Activated CD4-positive, alpha-beta memory T cell treated with anti-CD3 and anti-CD28 coated beads, Interleukin-2, amount 10 ng/mL, durations not matched to agents 7 days and 5 days (primary cell): ENCODE data around the gene FCHO2. TPM values are rescaled to one million over a fixed set of nuclear protein-coding genes. Genes with fewer than 3 reads are reported as not detected.
"Not testable (repeated sequence)": the region's sequence is repeated elsewhere in the genome, so short reads cannot be mapped to it uniquely, and the experiment has no call there.

ENCODE experiments used
- CTCF ChIA-PET: fragments of 350-600 bp; sonication (Branson Sonifier 250); formaldehyde crosslinking; loops from one replicate; lab custom pipeline; 2021; ENCODE audit warnings: antibody characterized with exemption, inconsistent platforms; lab: Charles Lee
- POLR2A ChIA-PET: fragments of 350-600 bp; sonication (Branson Sonifier 250); formaldehyde crosslinking; loops from one replicate; lab custom pipeline; 2021; ENCODE audit warnings: antibody characterized with exemption; lab: Charles Lee
- DNase-seq: peaks from one replicate; pipeline ENCODE4 v3.0.0-alpha.2; 2020
- H3K27ac Mint-ChIP-seq: one replicate; pipeline ENCODE4 v1.8.0; 2021; ENCODE audit warnings: mild to moderate bottlenecking, mixed read lengths
- H3K27me3 Mint-ChIP-seq: one replicate; pipeline ENCODE4 v1.8.0; 2021; ENCODE audit warnings: mixed read lengths
- H3K36me3 Mint-ChIP-seq: one replicate; pipeline ENCODE4 v1.8.0; 2021; ENCODE audit warnings: low read depth, mixed read lengths
- H3K4me1 Mint-ChIP-seq: one replicate; pipeline ENCODE4 v1.8.0; 2021; ENCODE audit warnings: mixed read lengths
- H3K4me3 Mint-ChIP-seq: one replicate; pipeline ENCODE4 v1.8.0; 2021; ENCODE audit warnings: mild to moderate bottlenecking, mixed read lengths
- H3K9me3 Mint-ChIP-seq: one replicate; pipeline ENCODE4 v1.8.0; 2021; ENCODE audit warnings: mixed read lengths
- total RNA-seq, 2 experiments: library from RNA; stranded (reverse); gene quantifications; one replicate each; pipeline ENCODE4 v1.2.3, GENCODE V29; 2021

Gene FCHO2
- total RNA-seq, 2 experiments from 2014 or later = 3.1 to 3.5 TPM

DNA sequence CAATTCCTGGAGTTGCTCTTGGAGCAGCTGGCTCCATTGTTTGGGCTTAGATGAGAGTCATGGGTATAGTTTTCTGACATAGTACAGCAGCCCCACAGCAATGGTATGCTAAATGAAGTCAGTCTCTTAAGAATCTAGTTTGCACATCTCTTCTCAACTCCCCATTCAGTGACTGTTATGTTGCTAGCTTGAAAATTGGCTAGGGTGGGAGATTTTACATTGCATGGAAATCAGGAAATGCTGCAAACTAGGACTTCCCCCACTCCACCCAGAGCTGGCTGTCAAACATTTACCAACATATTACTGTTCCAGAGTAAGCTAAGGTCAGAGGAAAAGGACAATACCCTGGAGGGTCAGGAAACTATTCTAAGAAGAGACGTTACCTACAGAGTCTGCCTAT is 17.6 kb upstream of the FCHO2 start:
- Mint-ChIP-seq H3K4me3 (no peak overlapping the region), H3K4me1 (no peaks in the 10 kb centered on the region), H3K9me3 (no peaks in the 10 kb centered on the region), H3K27me3 (peaks cover 15% of the 10 kb centered on the region), H3K27ac (no peak overlapping the region), H3K36me3 (no peaks in the 10 kb centered on the region)
- ChIA-PET CTCF (interaction anchor here (0.8 kb wide), 1 partner anchor 278 kb away, joined by 3 read pairs; no protein-coding TSS in a partner anchor), POLR2A (no interaction called here)
- no peak for DNase-seq

DNA sequence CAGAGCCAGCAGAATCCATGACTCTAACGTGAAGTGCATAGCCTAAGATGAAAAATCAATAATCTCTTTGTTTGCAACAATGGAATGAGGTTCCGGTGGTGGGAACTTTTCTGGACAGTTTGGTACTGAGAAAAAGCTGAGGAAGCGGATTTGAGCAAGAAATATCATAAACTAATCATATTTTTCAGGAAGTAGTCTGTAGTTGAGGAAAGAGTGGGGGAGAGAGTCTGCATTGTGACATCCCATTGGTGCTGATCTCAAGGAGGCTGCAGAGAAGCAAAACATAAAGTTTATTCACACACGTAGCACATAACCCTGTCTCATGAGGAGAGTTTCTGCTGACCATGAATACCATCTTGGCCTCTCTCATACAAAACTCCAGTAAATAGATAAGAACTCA is 15.8 kb upstream of the FCHO2 start:
- ChIA-PET POLR2A (no interaction called here), CTCF (no interaction called here)
- Mint-ChIP-seq H3K9me3 (no peaks in the 10 kb centered on the region), H3K27ac (no peak overlapping the region), H3K4me1 (no peaks in the 10 kb centered on the region), H3K36me3 (no peaks in the 10 kb centered on the region), H3K4me3 (no peak overlapping the region), H3K27me3 (peaks cover 16% of the 10 kb centered on the region)
- no peak for DNase-seq

DNA sequence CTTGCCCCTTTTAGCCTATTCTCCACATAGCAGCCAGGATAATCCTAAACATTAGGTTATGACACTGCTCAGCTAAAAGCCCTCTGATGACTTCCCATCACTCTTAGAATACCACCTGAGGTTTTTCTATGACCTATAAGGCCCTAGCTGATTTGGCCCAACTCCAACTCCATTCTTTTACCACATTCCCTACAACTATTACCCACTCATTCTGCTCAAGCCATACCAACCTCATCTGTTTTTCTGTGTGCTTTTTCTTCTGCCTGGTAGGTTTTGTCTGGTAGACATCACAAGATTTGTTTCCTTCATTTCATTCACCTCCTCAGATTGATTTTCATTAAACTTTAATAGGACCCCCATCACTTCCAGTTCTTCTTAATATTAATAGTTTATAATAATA is 12.5 kb upstream of the FCHO2 start:
- no peaks in the 10 kb centered on the region for H3K9me3 Mint-ChIP-seq
- no peaks in the 10 kb centered on the region for H3K36me3 Mint-ChIP-seq
- POLR2A ChIA-PET = no interaction called here
- no peaks in the 10 kb centered on the region for H3K4me1 Mint-ChIP-seq
- CTCF ChIA-PET = no interaction called here
- no peak overlapping the region for H3K27ac Mint-ChIP-seq
- H3K4me3 Mint-ChIP-seq = no peak overlapping the region
- no peak for DNase-seq
- peaks cover 25% of the 10 kb centered on the region for H3K27me3 Mint-ChIP-seq

DNA sequence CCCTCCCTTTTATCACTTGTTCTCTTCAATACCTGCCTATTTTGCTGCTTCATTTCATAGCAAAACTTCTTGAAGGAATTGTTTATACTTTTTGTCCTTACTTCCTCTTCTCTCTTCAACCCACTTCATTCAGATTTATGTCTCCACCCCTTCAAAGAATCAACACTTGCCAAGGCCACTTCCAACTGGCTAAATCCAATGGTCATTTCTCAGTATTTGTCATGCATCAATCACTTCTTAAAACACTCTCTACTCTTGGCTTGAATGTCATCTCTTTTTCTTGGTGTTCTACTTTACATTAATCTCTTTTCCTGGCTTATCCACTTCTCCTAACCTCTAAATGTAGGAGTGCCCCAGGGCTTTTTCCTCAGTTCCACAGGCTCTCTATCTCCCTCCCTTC is 8.3 kb upstream of the FCHO2 start:
- H3K4me1 Mint-ChIP-seq = no peaks in the 10 kb centered on the region
- H3K27ac Mint-ChIP-seq = no peak overlapping the region
- ChIA-PET CTCF (no interaction called here), POLR2A (no interaction called here)
- no peaks in the 10 kb centered on the region for H3K36me3 Mint-ChIP-seq
- DNase-seq = no peak
- H3K9me3 Mint-ChIP-seq = no peaks in the 10 kb centered on the region
- H3K4me3 Mint-ChIP-seq = no peak overlapping the region
- H3K27me3 Mint-ChIP-seq = peaks cover 33% of the 10 kb centered on the region

DNA sequence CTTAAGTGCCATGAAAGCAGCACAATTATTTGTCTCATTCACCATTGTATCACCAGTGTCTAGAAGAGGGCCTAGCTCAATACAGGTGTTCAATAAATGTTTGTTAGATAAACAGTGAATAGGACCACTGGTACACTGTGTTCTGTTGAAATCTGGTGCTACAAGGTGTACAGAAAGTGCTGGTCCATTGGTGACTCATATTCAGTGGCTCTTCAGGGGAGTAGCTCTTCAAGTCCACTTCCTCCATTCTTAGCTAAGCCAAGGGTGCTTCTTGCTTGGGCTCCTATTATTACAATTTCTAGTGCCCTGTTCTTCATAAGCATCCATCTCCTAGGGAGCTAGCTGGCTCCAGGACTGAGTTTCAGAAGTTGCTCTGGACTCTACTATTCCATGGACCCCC is 6.4 kb upstream of the FCHO2 start:
- Mint-ChIP-seq H3K36me3 (no peaks in the 10 kb centered on the region), H3K27me3 (peaks cover 42% of the 10 kb centered on the region), H3K4me1 (no peaks in the 10 kb centered on the region), H3K27ac (no peak overlapping the region), H3K9me3 (no peaks in the 10 kb centered on the region), H3K4me3 (no peak overlapping the region)
- CTCF ChIA-PET = no interaction called here
- DNase-seq = no peak
- POLR2A ChIA-PET = no interaction called here

GRCh38 chr5:72951671-72952468 is 4.0 kb upstream of the FCHO2 start:
- no peaks in the 10 kb centered on the region for H3K9me3 Mint-ChIP-seq
- peaks cover 4% of the 10 kb centered on the region for H3K36me3 Mint-ChIP-seq
- peaks cover 40% of the 10 kb centered on the region for H3K27me3 Mint-ChIP-seq
- CTCF ChIA-PET = no interaction called here
- H3K4me1 Mint-ChIP-seq = peaks cover 15% of the 10 kb centered on the region
- POLR2A ChIA-PET = no interaction called here
- H3K4me3 Mint-ChIP-seq = no peak overlapping the region
- no peak overlapping the region for H3K27ac Mint-ChIP-seq
- DNase-seq = no peak

- Mint-ChIP-seq H3K4me1 (peaks cover 20% of the 10 kb centered on the region), H3K9me3 (no peaks in the 10 kb centered on the region), H3K27ac (no peak overlapping the region), H3K4me3 (no peak overlapping the region), H3K36me3 (peaks cover 4% of the 10 kb centered on the region), H3K27me3 (peaks cover 39% of the 10 kb centered on the region)
- ChIA-PET CTCF (interaction anchor here (1.2 kb wide), 1 partner anchor 344 kb away, joined by 3 read pairs; no protein-coding TSS in a partner anchor), POLR2A (no interaction called here)
- DNase-seq = no peak
Measured at GRCh38 chr5:72954389-72954788, 1.5 kb upstream of the FCHO2 start.

- Mint-ChIP-seq H3K36me3 (peaks cover 4% of the 10 kb centered on the region), H3K9me3 (no peaks in the 10 kb centered on the region), H3K4me3 (peak overlapping the region; percentile 92), H3K27ac (peak overlapping the region; percentile 64), H3K4me1 (peaks cover 20% of the 10 kb centered on the region), H3K27me3 (peaks cover 37% of the 10 kb centered on the region)
- DNase-seq = no peak
- ChIA-PET CTCF (interaction anchor here (0.6 to 1.4 kb wide), 13 partner anchors 10 to 590 kb away, joined by 3 to 5 read pairs (median 3); no protein-coding TSS in a partner anchor), POLR2A (interaction anchor here (2.6 kb wide), 1 partner anchor 106 kb away, joined by 9 read pairs; no protein-coding TSS in a partner anchor)
Measured at GRCh38 chr5:72955143-72955767, 586 bp upstream of the FCHO2 start.

DNA sequence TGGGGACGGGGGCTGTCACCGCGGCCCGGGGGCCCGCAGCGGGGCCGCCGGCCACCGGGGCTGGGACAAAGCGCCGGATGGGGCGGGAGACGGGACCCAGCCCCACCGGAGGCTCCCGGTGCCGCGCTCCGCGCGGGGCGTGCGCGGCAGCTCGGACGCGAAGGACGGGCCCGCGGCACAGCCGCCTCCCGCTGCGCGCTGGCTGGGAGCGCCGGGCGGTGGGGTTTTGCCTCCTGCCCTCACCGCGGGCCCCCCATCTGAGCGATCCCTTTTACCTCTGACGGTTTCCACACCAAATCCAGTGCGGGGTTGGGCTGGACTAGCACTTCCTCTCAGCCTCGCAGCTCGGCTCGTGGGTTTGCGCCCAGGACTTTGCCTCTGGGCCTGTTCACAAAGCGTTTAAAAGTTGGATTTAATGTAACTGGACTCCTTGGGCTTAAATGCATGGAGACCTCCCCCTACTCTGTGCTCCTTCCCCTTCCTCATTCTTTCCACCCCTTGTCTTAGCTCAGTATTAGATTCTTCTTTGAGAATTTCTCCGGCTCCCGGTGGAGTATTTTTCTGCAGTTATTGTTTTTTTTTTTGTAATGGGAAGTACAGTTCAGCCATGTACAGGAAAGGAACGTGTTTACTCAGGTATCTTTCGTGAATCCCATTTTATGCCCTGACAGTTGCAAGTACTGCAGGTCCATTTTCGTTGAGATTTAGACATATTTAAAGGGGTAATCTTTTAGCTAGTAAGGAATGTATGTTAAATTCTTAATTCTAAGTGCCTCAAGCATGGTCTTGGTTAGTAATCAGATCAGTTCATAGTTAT is 691 bp downstream of the FCHO2 start:
- ChIA-PET POLR2A (interaction anchor here (0.7 to 2.6 kb wide), 3 partner anchors 12 to 140 kb away, joined by 3 to 9 read pairs (median 3); partner anchors contain the start of gene TNPO1), CTCF (interaction anchor here (0.7 to 1.4 kb wide), 10 partner anchors 8 to 591 kb away, joined by 3 to 5 read pairs (median 3); no protein-coding TSS in a partner anchor)
- Mint-ChIP-seq H3K27ac (peak overlapping the region; percentile 11), H3K27me3 (peaks cover 37% of the 10 kb centered on the region), H3K4me3 (peak overlapping the region; percentile 75), H3K36me3 (peaks cover 4% of the 10 kb centered on the region), H3K9me3 (no peaks in the 10 kb centered on the region), H3K4me1 (peaks cover 20% of the 10 kb centered on the region)
- peak; percentile 31 for DNase-seq

- no peak overlapping the region for H3K27ac Mint-ChIP-seq
- peak overlapping the region; percentile 75 for H3K4me3 Mint-ChIP-seq
- H3K27me3 Mint-ChIP-seq = peaks cover 36% of the 10 kb centered on the region
- H3K9me3 Mint-ChIP-seq = no peaks in the 10 kb centered on the region
- DNase-seq = no peak
- ChIA-PET POLR2A (interaction anchor here (1.6 to 2.6 kb wide), 2 partner anchors 12 to 109 kb away, joined by 3 to 9 read pairs; no protein-coding TSS in a partner anchor), CTCF (no interaction called here)
- H3K4me1 Mint-ChIP-seq = peaks cover 20% of the 10 kb centered on the region
- H3K36me3 Mint-ChIP-seq = peaks cover 4% of the 10 kb centered on the region
Measured at GRCh38 chr5:72957337-72957736, 1.5 kb downstream of the FCHO2 start.

GRCh38 chr5:72959257-72959656 is 3.4 kb downstream of the FCHO2 start:
- H3K4me3 Mint-ChIP-seq = no peak overlapping the region
- ChIA-PET POLR2A (no interaction called here), CTCF (no interaction called here)
- peaks cover 30% of the 10 kb centered on the region for H3K27me3 Mint-ChIP-seq
- DNase-seq = no peak
- H3K27ac Mint-ChIP-seq = no peak overlapping the region
- peaks cover 4% of the 10 kb centered on the region for H3K36me3 Mint-ChIP-seq
- H3K4me1 Mint-ChIP-seq = peaks cover 20% of the 10 kb centered on the region
- H3K9me3 Mint-ChIP-seq = no peaks in the 10 kb centered on the region

DNA sequence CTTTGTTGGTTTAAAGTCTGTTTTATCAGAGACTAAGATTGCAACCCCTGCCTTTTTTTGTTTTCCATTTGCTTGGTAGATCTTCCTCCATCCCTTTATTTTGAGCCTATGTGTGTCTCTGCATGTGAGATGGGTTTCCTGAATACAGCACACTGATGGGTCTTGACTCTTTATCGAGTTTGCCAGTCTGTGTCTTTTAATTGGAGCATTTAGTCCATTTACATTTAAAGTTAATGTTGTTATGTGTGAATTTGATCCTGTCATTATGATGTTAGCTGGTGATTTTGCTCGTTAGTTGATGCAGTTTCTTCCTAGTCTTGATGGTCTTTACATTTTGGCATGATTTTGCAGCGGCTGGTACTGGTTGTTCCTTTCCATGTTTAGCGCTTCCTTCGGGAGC is 18.6 kb downstream of the FCHO2 start:
- H3K36me3 Mint-ChIP-seq, H3K4me1 Mint-ChIP-seq, H3K9me3 Mint-ChIP-seq, H3K27ac Mint-ChIP-seq, H3K4me3 Mint-ChIP-seq, H3K27me3 Mint-ChIP-seq, DNase-seq, POLR2A ChIA-PET, CTCF ChIA-PET: not testable (repeated sequence)

DNA sequence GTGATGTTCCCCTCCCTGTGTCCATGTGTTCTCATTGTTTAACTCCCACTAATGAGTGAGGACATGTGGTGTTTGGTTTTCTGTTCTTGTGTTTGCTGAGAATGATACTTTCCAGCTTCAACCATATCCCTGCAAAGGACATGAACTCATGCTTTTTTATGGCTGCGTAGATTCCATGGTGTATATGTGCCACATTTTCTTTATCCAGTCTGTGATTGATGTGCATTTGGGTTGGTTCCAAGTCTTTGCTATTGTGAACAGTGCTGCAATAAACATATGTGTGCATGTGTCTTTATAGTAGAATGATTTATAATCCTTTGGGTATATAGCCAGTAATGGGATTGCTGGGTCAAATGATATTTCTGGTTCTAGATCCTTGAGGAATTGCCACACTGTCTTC is 21.0 kb downstream of the FCHO2 start:
- POLR2A ChIA-PET, CTCF ChIA-PET, H3K27ac Mint-ChIP-seq, H3K36me3 Mint-ChIP-seq, H3K4me3 Mint-ChIP-seq, H3K27me3 Mint-ChIP-seq, H3K9me3 Mint-ChIP-seq, DNase-seq, H3K4me1 Mint-ChIP-seq: not testable (repeated sequence)
